Measurements from ENCODE around the gene RPL35.

- TF ChIP-seq TAF1 (IDR thresholded peaks at IDR 0.05; ENCODE audit: borderline replicate concordance, low read depth, low read length) (no peak), FOXM1 (IDR thresholded peaks at IDR 0.05; ENCODE audit: low read depth) (no peak), CHD2 (IDR thresholded peaks at IDR 0.05; ENCODE audit: low read length, partially characterized antibody) (no peak), YY1 (IDR thresholded peaks at IDR 0.05; ENCODE audit: low read depth) (no peak)
- TF ChIP-seq, protein P1, sequence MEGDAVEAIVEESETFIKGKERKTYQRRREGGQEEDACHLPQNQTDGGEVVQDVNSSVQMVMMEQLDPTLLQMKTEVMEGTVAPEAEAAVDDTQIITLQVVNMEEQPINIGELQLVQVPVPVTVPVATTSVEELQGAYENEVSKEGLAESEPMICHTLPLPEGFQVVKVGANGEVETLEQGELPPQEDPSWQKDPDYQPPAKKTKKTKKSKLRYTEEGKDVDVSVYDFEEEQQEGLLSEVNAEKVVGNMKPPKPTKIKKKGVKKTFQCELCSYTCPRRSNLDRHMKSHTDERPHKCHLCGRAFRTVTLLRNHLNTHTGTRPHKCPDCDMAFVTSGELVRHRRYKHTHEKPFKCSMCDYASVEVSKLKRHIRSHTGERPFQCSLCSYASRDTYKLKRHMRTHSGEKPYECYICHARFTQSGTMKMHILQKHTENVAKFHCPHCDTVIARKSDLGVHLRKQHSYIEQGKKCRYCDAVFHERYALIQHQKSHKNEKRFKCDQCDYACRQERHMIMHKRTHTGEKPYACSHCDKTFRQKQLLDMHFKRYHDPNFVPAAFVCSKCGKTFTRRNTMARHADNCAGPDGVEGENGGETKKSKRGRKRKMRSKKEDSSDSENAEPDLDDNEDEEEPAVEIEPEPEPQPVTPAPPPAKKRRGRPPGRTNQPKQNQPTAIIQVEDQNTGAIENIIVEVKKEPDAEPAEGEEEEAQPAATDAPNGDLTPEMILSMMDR (IDR thresholded peaks at IDR 0.05): no peak
- TF ChIP-seq, protein P2, sequence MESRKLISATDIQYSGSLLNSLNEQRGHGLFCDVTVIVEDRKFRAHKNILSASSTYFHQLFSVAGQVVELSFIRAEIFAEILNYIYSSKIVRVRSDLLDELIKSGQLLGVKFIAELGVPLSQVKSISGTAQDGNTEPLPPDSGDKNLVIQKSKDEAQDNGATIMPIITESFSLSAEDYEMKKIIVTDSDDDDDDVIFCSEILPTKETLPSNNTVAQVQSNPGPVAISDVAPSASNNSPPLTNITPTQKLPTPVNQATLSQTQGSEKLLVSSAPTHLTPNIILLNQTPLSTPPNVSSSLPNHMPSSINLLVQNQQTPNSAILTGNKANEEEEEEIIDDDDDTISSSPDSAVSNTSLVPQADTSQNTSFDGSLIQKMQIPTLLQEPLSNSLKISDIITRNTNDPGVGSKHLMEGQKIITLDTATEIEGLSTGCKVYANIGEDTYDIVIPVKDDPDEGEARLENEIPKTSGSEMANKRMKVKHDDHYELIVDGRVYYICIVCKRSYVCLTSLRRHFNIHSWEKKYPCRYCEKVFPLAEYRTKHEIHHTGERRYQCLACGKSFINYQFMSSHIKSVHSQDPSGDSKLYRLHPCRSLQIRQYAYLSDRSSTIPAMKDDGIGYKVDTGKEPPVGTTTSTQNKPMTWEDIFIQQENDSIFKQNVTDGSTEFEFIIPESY (IDR thresholded peaks at IDR 0.05; ENCODE audit: borderline replicate concordance, low read depth): no peak
- TF ChIP-seq, protein P3, sequence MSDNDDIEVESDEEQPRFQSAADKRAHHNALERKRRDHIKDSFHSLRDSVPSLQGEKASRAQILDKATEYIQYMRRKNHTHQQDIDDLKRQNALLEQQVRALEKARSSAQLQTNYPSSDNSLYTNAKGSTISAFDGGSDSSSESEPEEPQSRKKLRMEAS (IDR thresholded peaks at IDR 0.05; ENCODE audit: low read depth): no peak
- TF ChIP-seq, protein P4, sequence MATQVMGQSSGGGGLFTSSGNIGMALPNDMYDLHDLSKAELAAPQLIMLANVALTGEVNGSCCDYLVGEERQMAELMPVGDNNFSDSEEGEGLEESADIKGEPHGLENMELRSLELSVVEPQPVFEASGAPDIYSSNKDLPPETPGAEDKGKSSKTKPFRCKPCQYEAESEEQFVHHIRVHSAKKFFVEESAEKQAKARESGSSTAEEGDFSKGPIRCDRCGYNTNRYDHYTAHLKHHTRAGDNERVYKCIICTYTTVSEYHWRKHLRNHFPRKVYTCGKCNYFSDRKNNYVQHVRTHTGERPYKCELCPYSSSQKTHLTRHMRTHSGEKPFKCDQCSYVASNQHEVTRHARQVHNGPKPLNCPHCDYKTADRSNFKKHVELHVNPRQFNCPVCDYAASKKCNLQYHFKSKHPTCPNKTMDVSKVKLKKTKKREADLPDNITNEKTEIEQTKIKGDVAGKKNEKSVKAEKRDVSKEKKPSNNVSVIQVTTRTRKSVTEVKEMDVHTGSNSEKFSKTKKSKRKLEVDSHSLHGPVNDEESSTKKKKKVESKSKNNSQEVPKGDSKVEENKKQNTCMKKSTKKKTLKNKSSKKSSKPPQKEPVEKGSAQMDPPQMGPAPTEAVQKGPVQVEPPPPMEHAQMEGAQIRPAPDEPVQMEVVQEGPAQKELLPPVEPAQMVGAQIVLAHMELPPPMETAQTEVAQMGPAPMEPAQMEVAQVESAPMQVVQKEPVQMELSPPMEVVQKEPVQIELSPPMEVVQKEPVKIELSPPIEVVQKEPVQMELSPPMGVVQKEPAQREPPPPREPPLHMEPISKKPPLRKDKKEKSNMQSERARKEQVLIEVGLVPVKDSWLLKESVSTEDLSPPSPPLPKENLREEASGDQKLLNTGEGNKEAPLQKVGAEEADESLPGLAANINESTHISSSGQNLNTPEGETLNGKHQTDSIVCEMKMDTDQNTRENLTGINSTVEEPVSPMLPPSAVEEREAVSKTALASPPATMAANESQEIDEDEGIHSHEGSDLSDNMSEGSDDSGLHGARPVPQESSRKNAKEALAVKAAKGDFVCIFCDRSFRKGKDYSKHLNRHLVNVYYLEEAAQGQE (IDR thresholded peaks at IDR 0.05; ENCODE audit: low read depth, low read length): no peak
- TF ChIP-seq, protein P5, sequence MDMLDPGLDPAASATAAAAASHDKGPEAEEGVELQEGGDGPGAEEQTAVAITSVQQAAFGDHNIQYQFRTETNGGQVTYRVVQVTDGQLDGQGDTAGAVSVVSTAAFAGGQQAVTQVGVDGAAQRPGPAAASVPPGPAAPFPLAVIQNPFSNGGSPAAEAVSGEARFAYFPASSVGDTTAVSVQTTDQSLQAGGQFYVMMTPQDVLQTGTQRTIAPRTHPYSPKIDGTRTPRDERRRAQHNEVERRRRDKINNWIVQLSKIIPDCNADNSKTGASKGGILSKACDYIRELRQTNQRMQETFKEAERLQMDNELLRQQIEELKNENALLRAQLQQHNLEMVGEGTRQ (IDR thresholded peaks at IDR 0.05; ENCODE audit: borderline replicate concordance, low read depth, low read length): no peak
Measured at GRCh38 chr9:124899845-124900244, 38.1 kb upstream of the RPL35 start.

Measured in SK-N-SH (cell line).